Measurements from ENCODE around the gene SLIT3.

Gene SLIT3

DNA sequence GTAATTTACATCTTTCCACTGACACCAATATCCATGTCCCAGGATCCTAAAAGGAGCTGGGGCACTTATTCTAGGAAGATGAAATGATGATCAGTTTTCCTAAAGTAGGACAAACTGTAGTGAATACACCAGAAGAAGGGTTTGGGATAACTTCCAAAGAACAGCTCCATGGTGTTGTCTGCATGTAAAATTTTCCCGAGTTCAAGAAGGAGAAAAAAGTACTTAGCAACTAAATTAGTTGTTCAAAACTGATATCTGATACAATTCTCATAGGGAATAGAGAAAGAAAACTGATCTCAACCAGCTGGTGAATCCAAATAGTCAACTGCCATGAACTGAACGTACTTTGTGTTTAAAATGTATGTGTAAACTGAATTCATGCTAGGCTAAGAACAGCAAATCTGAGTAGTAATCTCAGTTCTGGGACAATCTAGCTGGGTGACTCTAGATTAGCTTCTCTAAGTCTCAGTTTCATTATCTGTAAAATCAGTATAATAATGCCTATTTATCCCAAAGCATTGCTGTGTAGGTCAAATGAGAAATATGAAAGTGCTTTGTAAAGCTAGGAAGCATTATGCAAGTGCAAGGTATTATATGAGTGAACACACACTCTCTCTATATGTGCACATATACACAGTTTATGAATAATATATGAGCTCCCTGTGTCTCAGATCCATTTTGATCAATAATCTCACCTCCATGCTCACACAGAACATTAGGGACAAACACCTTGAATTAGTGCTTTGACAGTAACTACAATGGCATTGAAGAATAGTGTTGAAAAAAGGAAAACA, 357.7 kb downstream of the SLIT3 start:
- Histone ChIP-seq H3K79me2 (ENCODE audit: low read length) (no peaks in the 10 kb centered on the region), H3K4me2 (ENCODE audit: low read length) (no peak overlapping the region), H3K4me3 (ENCODE audit: low read length) (no peak overlapping the region), H3K36me3 (replicated peaks; ENCODE audit: low read depth, low read length) (no peaks in the 10 kb centered on the region), H3K9me3 (ENCODE audit: insufficient read depth, low read length) (no peaks in the 10 kb centered on the region), H2AFZ (ENCODE audit: low read depth, low read length) (no peak overlapping the region), H3K27me3 (ENCODE audit: low read depth, low read length) (peaks cover 37% of the 10 kb centered on the region), H3K9ac (ENCODE audit: low read length) (no peak overlapping the region), H3K4me1 (ENCODE audit: low read length) (peaks cover 33% of the 10 kb centered on the region), H4K20me1 (ENCODE audit: insufficient read depth, low read length) (0 out of 2 replicates have a peak, but pooled peaks cover 3% of the 10 kb centered on the region), H3K27ac (ENCODE audit: low read length) (no peak overlapping the region)
- TF ChIP-seq CTCF (IDR thresholded peaks at IDR 0.05; ENCODE audit: low read depth, low read length) (no peak), EZH2phosphoT487 (IDR thresholded peaks at IDR 0.05; ENCODE audit: low read depth) (no peak)

- Histone ChIP-seq H3K4me3 (ENCODE audit: low read length) (no peak overlapping the region), H3K4me2 (ENCODE audit: low read length) (no peak overlapping the region), H3K9me3 (ENCODE audit: insufficient read depth, low read length) (no peaks in the 10 kb centered on the region), H2AFZ (ENCODE audit: low read depth, low read length) (no peak overlapping the region), H4K20me1 (ENCODE audit: insufficient read depth, low read length) (0 out of 2 replicates have a peak, but pooled peaks cover 3% of the 10 kb centered on the region), H3K27me3 (ENCODE audit: low read depth, low read length) (peaks cover 45% of the 10 kb centered on the region), H3K36me3 (replicated peaks; ENCODE audit: low read depth, low read length) (no peaks in the 10 kb centered on the region), H3K79me2 (ENCODE audit: low read length) (no peaks in the 10 kb centered on the region), H3K27ac (ENCODE audit: low read length) (no peak overlapping the region), H3K9ac (ENCODE audit: low read length) (no peak overlapping the region), H3K4me1 (ENCODE audit: low read length) (peaks cover 31% of the 10 kb centered on the region)
- TF ChIP-seq EZH2phosphoT487 (IDR thresholded peaks at IDR 0.05; ENCODE audit: low read depth) (no peak), CTCF (IDR thresholded peaks at IDR 0.05; ENCODE audit: low read depth, low read length) (no peak)
These were observed 359.0 kb downstream of the SLIT3 start for GRCh38 chr5:168941901-168942300.

- Histone ChIP-seq H2AFZ (ENCODE audit: low read depth, low read length) (no peak overlapping the region), H3K9me3 (ENCODE audit: insufficient read depth, low read length) (no peaks in the 10 kb centered on the region), H3K27ac (ENCODE audit: low read length) (no peak overlapping the region), H4K20me1 (ENCODE audit: insufficient read depth, low read length) (0 out of 2 replicates have a peak, but pooled peaks cover 3% of the 10 kb centered on the region), H3K4me2 (ENCODE audit: low read length) (no peak overlapping the region), H3K4me3 (ENCODE audit: low read length) (no peak overlapping the region), H3K27me3 (ENCODE audit: low read depth, low read length) (peaks cover 53% of the 10 kb centered on the region), H3K79me2 (ENCODE audit: low read length) (no peaks in the 10 kb centered on the region), H3K9ac (ENCODE audit: low read length) (no peak overlapping the region), H3K4me1 (ENCODE audit: low read length) (peaks cover 31% of the 10 kb centered on the region), H3K36me3 (replicated peaks; ENCODE audit: low read depth, low read length) (no peaks in the 10 kb centered on the region)
- no peak for TF ChIP-seq CTCF (IDR thresholded peaks at IDR 0.05; ENCODE audit: low read depth, low read length)
These were observed 360.2 kb downstream of the SLIT3 start for GRCh38 chr5:168940712-168941111.

- Histone ChIP-seq H3K36me3 (replicated peaks; ENCODE audit: low read depth, low read length) (no peaks in the 10 kb centered on the region), H3K27ac (ENCODE audit: low read length) (no peak overlapping the region), H3K4me3 (ENCODE audit: low read length) (no peak overlapping the region), H2AFZ (ENCODE audit: low read depth, low read length) (no peak overlapping the region), H3K4me1 (ENCODE audit: low read length) (peaks cover 31% of the 10 kb centered on the region), H3K9ac (ENCODE audit: low read length) (no peak overlapping the region), H3K27me3 (ENCODE audit: low read depth, low read length) (peaks cover 57% of the 10 kb centered on the region), H4K20me1 (ENCODE audit: insufficient read depth, low read length) (0 out of 2 replicates have a peak, but pooled peaks cover 3% of the 10 kb centered on the region), H3K9me3 (ENCODE audit: insufficient read depth, low read length) (no peaks in the 10 kb centered on the region), H3K79me2 (ENCODE audit: low read length) (no peaks in the 10 kb centered on the region), H3K4me2 (ENCODE audit: low read length) (0 out of 2 replicates have a peak overlapping the region, but pooled peaks have one; percentile 16)
- TF ChIP-seq EZH2phosphoT487 (IDR thresholded peaks at IDR 0.05; ENCODE audit: low read depth), result no peak
- no peak for TF ChIP-seq CTCF (IDR thresholded peaks at IDR 0.05; ENCODE audit: low read depth, low read length)
These were observed 360.9 kb downstream of the SLIT3 start for GRCh38 chr5:168939887-168940544.
